Measurements from ENCODE around the gene CPLX4.
A peak's percentile ranks its signal among the peaks of the same experiment; 100 is the strongest.

Gene CPLX4

DNA sequence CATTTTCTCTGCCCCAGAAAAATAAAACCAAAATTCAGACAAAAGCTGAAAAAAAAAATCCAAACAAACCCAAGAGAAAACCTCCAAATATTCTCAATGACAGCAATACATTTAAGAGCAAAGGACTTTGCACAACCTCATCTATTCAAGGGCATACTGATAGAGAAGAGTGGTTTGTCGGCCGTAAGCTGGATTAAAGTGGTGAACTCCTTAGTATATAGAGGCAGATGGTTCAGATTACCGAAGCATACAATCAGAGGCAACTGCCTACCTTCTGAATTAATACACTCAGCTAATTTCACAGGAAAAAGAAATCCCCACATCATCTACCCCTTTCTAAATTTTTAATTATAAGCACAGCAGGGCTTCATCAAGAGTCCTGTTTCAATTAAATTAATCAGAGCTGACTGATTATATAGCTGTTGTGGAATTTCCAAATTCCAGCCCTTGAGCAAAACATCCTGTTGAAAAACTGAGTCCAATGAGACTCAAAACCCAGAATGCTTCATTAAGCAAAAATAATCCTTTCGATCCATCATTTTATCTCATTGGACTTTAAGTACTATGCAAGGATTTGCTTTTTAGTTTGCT, at the start of gene CPLX4:
CPLX4 (minus strand) TSS at position 190 of the 591 bp plus-strand sequence; CDS start at position 3, 187 bp downstream.
- no peak for DNase-seq

DNA sequence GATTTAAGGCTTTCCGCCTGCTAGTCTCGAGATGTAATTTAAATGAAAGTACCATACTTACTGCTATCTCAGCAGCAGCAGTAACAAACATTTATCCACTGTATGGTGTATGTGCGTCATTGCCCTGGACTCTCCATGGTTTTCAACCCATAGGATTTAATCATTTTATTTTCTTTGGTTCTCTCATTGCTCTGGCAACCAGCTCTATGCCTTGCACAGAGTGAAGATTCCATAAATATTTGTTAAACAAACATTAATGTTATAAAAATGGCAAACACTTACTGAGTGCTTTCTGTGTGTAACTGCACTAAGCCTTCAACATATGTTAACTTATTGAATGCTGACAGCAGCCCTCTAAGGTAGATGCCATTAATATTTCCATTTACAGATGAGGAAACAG, 41.9 kb upstream of the CPLX4 start:
- no peak for DNase-seq

GRCh38 chr18:59359576-59359952, 41.1 kb upstream of the CPLX4 start:
- DNase-seq: no peak

DNA sequence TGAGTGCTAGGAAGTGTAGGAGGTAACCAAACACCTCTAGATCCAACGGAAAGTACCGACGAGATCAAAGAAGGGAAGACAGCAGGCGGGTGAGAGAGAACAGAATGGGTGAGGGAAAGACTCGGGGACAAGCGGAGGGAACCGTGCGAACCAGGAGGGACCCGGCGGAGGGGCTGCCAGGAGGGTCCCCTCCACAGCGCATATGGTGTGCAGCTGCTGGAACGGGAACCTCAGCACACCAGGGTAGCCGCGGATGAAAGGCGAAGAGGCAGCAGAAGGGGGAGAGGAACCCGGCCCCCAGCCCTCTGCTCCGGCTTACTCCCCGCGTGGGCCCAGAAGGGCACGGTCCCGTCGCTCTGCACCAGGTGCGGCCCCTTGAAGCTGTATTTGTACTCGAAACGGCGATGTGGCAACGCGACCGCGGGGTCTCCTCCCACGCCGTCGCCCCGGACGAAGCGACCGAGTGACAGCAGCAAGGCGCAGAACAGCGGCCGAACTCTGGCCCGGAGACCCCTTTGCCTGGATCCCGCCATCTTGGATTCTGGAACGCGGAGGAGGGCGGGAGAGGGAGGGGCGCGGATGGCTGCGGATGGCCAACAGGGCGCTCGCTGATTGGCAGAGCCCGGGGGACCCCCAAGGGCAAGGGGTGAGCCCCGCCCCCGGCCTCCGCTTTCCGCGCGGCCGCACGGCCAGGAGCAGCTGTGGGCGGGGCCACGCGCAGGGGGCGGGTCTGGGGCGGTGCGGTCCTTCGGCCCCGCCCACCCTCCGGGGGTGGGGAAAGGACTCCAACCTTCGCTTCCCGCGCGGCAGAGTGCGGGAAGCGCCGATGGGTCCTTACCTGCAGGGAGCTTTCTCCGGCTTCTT, 40.5 kb upstream of the CPLX4 start, which contains the start of gene LMAN1:
LMAN1 (minus strand) TSS at position 554 of the 864 bp plus-strand sequence; CDS start at position 533, 21 bp downstream.
- peak; percentile 94 for DNase-seq

GRCh38 chr18:59358414-59358711, 39.9 kb upstream of the CPLX4 start:
- no peak for DNase-seq

DNA sequence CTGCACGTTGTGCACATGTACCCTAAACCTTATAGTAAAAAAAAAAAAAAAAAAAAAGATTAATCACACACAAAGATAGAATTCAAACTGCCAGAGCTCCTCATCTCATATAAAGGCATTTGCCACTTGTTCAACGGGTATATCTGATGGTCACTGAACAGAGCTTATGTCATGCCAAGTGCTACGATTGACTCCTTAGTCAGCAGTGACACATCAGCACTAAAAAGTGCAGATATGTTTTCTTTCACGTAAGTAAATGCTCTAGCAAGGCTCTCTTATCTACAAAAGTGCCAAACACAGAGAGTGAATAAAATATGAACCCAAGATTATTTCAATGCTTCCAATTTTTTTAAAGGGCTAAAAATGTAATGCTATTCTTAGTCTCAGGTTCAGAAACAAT, 39.5 kb upstream of the CPLX4 start:
- peak; percentile 7 for DNase-seq

DNA sequence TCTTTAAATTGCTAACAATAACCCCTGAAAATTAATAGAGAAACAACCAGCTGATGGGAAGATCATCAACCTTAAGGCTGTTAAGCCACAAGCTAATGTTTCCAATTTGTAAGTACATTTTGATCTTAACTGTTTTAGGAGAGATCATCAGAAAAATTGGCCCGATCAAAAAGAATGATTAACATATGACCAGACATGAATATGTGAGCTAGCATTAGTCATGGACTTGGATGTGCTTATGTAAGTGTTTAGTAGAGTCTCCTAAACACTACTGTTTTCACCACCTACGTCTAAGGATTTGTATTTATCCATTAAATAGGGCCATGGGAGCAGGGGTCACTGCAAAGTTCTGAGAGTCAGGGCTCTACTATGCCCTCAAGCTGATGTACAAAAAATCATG, 36.3 kb upstream of the CPLX4 start:
- DNase-seq: no peak

DNA sequence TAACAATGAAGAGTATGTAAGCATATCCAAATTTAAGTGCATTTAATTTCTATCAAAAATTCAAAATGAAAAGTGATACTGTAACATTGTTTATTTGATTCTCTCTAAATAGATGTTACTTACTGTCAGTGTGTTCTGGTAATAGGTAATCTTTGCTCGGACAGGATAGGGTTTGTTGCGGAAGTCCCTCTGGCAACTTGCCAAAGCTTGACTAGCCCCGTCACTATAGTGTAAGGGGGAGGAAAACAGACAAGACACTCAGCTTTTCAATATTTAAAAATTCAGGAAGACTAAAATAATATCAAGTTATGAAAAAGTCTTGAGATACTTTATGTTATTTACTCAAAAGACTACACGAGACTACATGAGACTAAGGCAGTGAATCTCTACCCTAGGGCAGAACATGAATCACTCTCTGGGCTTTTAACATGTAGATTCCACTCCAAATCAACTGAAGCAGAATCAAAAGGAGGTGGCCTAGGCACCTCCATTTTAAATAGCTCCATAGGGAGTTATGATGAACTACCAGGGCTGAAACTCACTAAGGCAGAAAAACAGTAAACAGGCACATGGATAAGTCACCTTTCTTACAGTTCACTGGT, 34.7 kb upstream of the CPLX4 start:
- DNase-seq: no peak

DNA sequence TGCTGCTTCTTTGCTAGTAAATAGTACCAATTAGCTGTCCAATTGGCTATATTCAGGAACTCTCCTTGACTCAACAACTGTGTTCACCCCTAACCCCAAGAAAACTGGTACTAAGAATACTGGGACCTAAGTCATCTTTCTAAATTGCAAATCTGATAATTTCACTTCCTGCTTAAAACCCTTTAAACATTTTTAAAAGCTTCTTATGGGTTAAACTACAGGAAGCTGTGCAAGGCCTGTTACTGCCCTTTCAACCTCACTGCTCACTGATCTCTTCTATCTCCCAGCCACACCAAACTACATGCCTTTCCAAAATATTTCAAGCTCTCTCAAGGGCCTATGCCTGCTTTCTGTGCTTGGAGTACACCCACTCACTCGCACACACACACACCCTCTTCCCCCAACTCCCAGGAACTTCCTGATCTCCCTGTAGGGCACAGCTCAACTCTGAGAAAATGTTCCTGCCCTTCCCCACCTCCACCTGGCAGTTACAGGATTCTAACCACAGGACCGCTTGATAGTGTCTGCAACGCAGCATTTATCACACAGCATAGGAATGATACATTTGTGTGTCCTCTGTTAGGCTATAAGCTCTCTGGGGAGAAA, 33.9 kb upstream of the CPLX4 start:
- no peak for DNase-seq

GRCh38 chr18:59345556-59345955, 27.1 kb upstream of the CPLX4 start:
- no peak for DNase-seq

GRCh38 chr18:59344996-59345395, 26.5 kb upstream of the CPLX4 start:
- no peak for DNase-seq

DNA sequence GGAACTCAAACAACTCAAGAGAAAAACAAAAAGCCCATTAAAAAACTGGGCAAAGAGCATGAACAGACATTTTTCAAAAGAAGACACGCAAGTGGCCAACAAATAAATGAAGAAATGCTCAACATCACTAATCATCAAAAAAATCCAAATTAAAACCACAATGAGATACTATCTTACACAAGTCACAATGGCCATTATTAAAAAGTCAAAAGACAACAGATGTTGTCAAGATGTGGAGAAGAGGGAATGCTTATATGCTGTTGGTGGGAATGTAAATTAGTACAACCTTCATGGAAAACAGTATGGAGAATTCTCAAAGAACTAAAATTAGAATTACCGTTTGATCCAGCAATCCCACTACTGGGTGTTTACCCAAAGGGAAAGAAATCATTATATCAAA, 25.5 kb upstream of the CPLX4 start:
- no peak for DNase-seq

- no peak for DNase-seq
These were observed 22.4 kb upstream of the CPLX4 start for GRCh38 chr18:59340817-59341216.

- no peak for DNase-seq
These were observed 21.9 kb upstream of the CPLX4 start for GRCh38 chr18:59340312-59340711.

- no peak for DNase-seq
These were observed 14.5 kb upstream of the CPLX4 start for GRCh38 chr18:59332986-59333385.

- no peak for DNase-seq
These were observed 10.2 kb upstream of the CPLX4 start for GRCh38 chr18:59328683-59329082.

DNA sequence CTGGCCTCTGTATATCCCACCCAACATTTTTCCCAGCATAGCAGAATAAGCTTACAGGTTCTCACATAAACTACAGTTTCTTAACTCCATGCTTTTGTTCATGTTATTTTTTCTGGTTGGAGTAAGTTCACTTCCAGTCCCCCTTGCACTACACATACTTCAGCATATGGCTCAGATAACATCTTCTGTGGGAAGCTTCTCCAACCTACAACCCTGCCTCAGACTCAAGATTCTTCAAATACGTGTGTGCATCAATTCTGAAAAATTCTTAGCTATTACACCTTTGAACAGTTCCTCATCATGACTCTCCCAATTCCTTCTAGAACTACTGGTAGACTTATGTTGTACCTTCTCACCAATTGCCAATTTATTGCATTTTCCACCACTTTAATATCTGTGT, 7.5 kb upstream of the CPLX4 start:
- DNase-seq: no peak

DNA sequence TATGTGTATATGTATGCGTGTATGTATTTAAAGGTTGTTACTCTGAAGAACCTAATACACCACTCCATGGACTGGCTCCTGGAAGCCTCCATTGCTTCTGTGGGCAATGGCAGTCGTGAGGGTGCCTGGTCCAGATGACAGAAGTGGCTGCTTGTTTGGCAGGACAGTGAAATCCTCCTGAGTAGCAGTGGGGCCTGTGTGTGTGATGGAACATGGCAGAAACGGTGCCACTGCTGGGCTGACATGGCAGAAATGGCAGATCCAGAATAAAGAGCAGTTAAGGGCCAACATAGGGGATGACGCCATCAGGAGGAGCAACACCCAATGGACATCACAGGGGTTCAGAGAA, 6.1 kb upstream of the CPLX4 start:
- no peak for DNase-seq

GRCh38 chr18:59323931-59324622, 5.6 kb upstream of the CPLX4 start:
- no peak for DNase-seq

GRCh38 chr18:59311631-59312030, 6.8 kb downstream of the CPLX4 start:
- DNase-seq: no peak

DNA sequence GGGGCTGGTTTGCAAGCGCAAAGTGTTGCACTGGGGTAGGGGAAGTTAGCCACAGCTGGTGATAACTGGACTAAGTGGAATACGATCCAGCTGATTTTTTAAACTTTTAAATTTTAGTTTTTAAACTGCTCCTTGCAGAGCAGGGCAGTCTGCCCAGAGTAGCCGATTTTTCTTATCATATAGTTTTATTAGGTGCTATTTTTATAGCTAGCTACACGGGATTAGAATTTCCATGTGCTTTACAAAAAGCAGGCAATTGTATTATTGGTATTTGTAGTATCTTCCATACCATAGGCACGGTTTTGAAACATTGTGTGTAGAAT, 9.6 kb downstream of the CPLX4 start:
- no peak for DNase-seq

DNA sequence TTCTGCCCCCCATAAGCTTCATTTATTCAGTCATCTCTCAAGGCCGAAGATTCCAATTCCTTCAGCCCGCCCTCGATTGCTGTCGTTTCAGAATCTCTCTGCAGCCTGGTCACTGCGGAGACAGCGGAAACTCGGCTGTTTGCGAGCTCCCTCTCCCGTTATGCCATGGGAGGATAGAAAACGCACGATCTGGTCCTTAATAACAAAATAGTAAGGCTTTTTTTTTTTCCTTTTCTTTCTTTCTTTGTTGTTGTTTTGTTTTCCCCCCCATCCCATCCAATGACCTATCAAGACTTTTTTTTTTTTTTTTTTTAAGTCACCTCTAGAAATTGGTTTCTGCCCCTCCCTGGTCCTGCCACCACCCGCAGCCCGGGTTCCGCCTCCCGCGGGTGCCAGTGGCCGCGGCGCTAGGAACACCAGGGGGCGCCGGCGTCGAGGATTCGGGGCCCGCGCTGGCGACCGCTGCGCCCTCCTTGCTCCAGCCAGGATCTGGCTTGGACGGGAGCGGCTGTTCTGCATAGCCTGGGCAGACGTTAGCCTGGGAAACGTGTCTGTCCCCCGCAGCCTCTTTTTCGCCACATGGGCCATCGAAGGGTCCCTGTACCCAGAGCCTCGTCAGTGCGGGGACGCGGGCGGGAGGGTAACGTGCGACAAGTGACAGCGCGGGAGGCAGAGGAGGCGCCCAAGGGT, 10.1 kb downstream of the CPLX4 start:
- DNase-seq: peak; percentile 72

- DNase-seq: no peak
These were observed 11.8 kb downstream of the CPLX4 start for GRCh38 chr18:59306640-59307039.
